Ascending aorta (tissue), 2 donors: ENCODE data around the gene ZNF750. TPM values are rescaled to one million over a fixed set of nuclear protein-coding genes. Genes with fewer than 3 reads are reported as not detected.

Experiments used
- DNase-seq, 2 donors: peaks; one replicate each; pipeline ENCODE4 v3.0.0-alpha.2; 2019; ENCODE audit warnings: low spot score in 2 of 2
- H3K27ac ChIP-seq, 2 donors: fragments of 200-600 bp; sonication (generic); one replicate each; pipeline ENCODE4 v1.5.1; 2016 to 2017; ENCODE audit warnings: mild to moderate bottlenecking in 1 of 2
- H3K27me3 ChIP-seq: fragments of 200-600 bp; sonication (generic); one replicate; pipeline ENCODE4 v1.5.1; 2017
- H3K36me3 ChIP-seq, 2 donors: fragments of 200-600 bp; sonication (generic); one replicate each; pipeline ENCODE4 v1.5.1; 2016
- H3K4me1 ChIP-seq, 2 donors: fragments of 200-600 bp; sonication (generic); one replicate each; pipeline ENCODE4 v1.5.1; 2016 to 2017; ENCODE audit warnings: mild to moderate bottlenecking in 1 of 2
- H3K4me3 ChIP-seq, 2 donors: fragments of 200-600 bp; sonication (generic); one replicate each; pipeline ENCODE4 v1.5.1; 2016 to 2017; ENCODE audit warnings: mild to moderate bottlenecking in 1 of 2
- H3K9me3 ChIP-seq, 2 donors: fragments of 200-600 bp; sonication (generic); one replicate each; pipeline ENCODE4 v1.5.1; 2016
- intact Hi-C: fragments of 100-400 bp; cut with DNase I; formaldehyde crosslinking; loops from one replicate; pipeline ENCODE4 v1.15.1; 2023
- total RNA-seq: library from RNA; depleted of rRNA; stranded (reverse); fragments of >200 nt; gene quantifications from one replicate; pipeline ENCODE4 v1.1.0, GENCODE V29; 2016
- TF ChIP-seq, protein P1 (sequence below), 3 experiments: fragments of 200-600 bp in 2 of 3; fragments of 450-650 bp in 1 of 3; sonication (generic) in 2 of 3; IDR thresholded peaks; one replicate each; pipeline ENCODE4 v1.5.1; 2016 to 2019; ENCODE audit warnings: antibody characterized with exemption in 3 of 3, mild to moderate bottlenecking in 1 of 3, moderate library complexity in 1 of 3

The ZNF750 gene
- total RNA-seq, 1 donor from 2014 or later = not detected

DNA sequence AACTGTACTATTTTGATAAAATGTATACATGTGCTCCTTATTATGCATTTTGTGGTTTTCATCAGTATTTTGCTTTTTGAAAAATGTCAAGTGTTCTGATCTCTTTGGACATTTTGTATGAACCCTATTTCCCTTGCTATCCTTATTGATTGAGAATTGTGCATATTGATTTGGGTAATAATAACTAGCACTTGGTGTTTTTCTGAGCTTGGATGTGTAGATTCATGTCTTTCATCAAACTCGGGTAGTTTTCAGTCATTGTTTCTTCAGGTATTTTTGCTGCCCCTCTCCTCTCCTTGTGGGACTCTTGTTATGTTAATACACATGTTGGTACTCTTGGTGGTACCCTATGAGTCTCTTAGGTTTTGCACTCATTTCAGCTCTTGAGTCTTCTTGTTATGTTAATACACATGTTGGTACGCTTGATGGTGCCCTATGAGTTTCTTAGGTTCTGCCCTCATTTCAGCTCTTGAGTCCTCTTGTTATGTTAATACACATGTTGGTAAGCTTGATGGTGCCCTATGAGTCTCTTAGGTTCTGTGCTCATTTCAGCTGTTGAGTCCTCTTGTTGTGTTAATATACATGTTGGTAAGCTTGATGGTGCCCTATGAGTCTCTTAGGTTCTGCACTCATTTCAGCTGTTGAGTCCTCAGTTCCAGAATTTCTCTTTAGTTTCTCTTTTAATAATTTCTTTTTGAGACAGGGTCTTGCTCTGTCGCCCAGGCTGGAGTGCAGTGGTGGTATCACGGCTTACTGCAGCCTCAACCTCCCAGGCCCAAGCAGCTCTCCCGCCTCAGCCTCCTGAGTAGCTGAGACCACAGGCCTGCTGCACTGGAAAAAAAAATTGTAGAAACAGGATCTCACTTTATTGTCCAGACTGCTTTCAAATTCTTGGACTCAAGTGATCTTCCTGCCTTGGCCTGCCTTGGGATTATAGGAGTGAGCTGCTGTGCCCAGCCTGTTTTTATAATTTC, 19.3 kb downstream of the ZNF750 start:
- H3K4me1 ChIP-seq = no peaks in the 10 kb centered on the region
- TF ChIP-seq, protein P1, sequence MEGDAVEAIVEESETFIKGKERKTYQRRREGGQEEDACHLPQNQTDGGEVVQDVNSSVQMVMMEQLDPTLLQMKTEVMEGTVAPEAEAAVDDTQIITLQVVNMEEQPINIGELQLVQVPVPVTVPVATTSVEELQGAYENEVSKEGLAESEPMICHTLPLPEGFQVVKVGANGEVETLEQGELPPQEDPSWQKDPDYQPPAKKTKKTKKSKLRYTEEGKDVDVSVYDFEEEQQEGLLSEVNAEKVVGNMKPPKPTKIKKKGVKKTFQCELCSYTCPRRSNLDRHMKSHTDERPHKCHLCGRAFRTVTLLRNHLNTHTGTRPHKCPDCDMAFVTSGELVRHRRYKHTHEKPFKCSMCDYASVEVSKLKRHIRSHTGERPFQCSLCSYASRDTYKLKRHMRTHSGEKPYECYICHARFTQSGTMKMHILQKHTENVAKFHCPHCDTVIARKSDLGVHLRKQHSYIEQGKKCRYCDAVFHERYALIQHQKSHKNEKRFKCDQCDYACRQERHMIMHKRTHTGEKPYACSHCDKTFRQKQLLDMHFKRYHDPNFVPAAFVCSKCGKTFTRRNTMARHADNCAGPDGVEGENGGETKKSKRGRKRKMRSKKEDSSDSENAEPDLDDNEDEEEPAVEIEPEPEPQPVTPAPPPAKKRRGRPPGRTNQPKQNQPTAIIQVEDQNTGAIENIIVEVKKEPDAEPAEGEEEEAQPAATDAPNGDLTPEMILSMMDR (IDR thresholded peaks at IDR 0.05) = no peak
- H3K9me3 ChIP-seq = peaks cover 12 to 13% of the 10 kb centered on the region in 2 donors
- intact Hi-C loops = no loop called here
- no peak overlapping the region for H3K4me3 ChIP-seq
- H3K27me3 ChIP-seq = no peaks in the 10 kb centered on the region
- DNase-seq = no peak
- peaks cover 15 to 53% of the 10 kb centered on the region in 2 donors for H3K36me3 ChIP-seq
- H3K27ac ChIP-seq = no peak overlapping the region

DNA sequence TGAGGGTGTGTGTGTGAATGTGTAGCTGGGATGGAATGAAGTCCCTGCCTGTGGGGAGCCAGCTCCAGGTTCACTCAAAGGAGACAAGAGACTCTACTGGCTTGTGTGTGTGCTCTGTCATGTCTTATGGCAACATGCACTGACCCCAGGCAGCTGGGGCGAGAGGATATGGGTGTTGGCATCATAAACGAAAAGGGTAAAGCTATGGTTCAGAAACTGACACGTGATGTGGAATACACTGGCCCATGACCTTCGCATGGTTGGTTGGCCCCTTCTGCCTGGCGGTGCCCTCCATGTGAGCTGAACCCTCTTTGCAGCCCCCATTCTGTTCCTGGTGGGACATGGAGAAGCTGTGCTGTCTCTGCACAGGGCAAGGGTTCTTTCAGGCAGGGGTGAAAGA, 21.9 kb downstream of the ZNF750 start:
- TF ChIP-seq, protein P1 (IDR thresholded peaks at IDR 0.05) = no peak
- peaks cover 12 to 13% of the 10 kb centered on the region in 2 donors for H3K9me3 ChIP-seq
- peaks cover 31 to 72% of the 10 kb centered on the region in 2 donors for H3K36me3 ChIP-seq
- H3K4me3 ChIP-seq = no peak overlapping the region
- H3K27ac ChIP-seq = no peak overlapping the region
- H3K4me1 ChIP-seq = no peaks in the 10 kb centered on the region
- DNase-seq = no peak
- no peaks in the 10 kb centered on the region for H3K27me3 ChIP-seq
- intact Hi-C loops = no loop called here

DNA sequence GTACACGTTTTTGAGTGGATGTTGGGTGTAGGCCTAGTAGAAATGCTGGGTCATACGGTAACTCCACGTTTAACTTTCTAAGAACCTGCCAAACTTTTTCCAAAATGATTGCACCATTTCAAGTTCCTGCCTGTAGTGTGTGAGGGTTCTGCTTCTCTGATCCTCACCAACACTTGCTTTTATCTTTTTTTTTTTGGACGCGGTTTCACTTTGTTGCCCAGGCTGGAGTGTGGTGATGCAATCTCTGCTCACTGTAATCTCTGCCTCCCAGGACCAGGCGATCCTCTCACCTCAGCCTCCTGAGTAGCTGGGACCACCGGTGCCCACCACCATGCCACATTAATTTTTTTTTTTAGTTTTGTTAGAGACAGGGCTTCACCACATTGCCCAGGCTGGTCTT, 23.5 kb downstream of the ZNF750 start:
- no peak overlapping the region for H3K27ac ChIP-seq
- peaks cover 38 to 80% of the 10 kb centered on the region in 2 donors for H3K36me3 ChIP-seq
- H3K4me3 ChIP-seq = no peak overlapping the region
- TF ChIP-seq, protein P1 (IDR thresholded peaks at IDR 0.05) = no peak
- no peaks in the 10 kb centered on the region for H3K4me1 ChIP-seq
- H3K9me3 ChIP-seq = peaks cover 12 to 13% of the 10 kb centered on the region in 2 donors
- H3K27me3 ChIP-seq = no peaks in the 10 kb centered on the region
- DNase-seq = no peak
- intact Hi-C loops = no loop called here

DNA sequence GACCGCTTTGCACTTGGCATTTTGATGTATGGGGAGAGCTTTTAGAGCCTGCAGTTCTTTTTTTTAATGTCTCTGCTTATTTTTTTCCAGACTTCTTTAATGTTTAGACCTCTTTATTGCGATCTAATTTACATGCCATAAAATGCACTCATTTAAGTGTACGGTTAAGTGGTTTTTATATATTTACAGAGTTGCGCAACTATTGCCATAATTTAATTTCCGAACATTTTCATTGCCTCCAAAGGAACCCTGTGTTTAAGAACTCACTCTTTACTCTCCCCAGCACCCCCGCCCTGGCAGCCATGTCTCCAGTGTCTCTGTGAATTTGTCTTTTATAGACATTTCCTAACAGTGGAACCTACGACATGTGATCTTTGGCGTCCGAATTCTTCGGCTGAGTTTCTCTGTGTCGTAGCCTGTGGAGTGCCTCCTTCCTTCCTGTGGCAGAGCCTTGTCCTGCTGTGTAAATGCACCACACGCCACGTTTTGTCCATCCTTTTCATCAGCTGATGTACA, 24.0 kb downstream of the ZNF750 start:
- Histone ChIP-seq H3K36me3 (peaks cover 39 to 80% of the 10 kb centered on the region in 2 donors), H3K27me3 (no peaks in the 10 kb centered on the region)

DNA sequence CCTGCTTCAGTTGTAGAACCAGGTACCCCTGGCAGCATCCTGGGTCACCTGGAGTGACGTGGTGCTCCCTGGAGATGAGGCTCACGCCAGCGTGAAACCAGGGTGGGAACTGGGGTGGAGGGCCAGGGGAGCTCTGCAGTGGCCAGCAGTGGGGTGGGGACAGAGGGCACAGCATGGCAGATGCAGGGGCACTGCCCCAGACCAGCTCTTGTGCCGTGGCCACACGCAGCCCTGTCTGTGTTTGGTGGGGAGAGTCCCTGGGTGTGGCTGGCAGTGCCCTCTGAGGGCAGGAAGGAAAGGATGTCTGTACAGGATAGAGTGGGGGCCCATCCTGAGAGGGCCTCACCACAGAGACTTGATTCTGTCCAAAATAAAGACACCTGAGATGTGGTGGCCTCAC, 24.5 kb downstream of the ZNF750 start:
- Histone ChIP-seq H3K36me3 (peaks cover 39 to 79% of the 10 kb centered on the region in 2 donors), H3K9me3 (peaks cover 2 to 13% of the 10 kb centered on the region in 2 donors), H3K4me3 (no peak overlapping the region), H3K4me1 (no peaks in the 10 kb centered on the region), H3K27ac (no peak overlapping the region), H3K27me3 (no peaks in the 10 kb centered on the region)
- intact Hi-C loops = no loop called here
- TF ChIP-seq, protein P1 (IDR thresholded peaks at IDR 0.05) = no peak
- no peak for DNase-seq

More for the DNA sequence above, 24.0 kb downstream of the ZNF750 start:
- TF ChIP-seq, protein P1 (IDR thresholded peaks at IDR 0.05) = no peak
- DNase-seq = no peak
- intact Hi-C loops = no loop called here
- H3K27ac ChIP-seq = no peak overlapping the region
- peaks cover 7 to 13% of the 10 kb centered on the region in 2 donors for H3K9me3 ChIP-seq
- H3K4me3 ChIP-seq = no peak overlapping the region
- H3K4me1 ChIP-seq = no peaks in the 10 kb centered on the region
